GM19452 (cell line): ENCODE measurements around the gene ZNF652.

Source experiments
- ATAC-seq: cut with Tn5 transposase; IDR thresholded peaks from one replicate; pipeline ENCODE4 v1.9.1; 2021; ENCODE audit not compliant: unreplicated experiment

ZNF652 gene

DNA sequence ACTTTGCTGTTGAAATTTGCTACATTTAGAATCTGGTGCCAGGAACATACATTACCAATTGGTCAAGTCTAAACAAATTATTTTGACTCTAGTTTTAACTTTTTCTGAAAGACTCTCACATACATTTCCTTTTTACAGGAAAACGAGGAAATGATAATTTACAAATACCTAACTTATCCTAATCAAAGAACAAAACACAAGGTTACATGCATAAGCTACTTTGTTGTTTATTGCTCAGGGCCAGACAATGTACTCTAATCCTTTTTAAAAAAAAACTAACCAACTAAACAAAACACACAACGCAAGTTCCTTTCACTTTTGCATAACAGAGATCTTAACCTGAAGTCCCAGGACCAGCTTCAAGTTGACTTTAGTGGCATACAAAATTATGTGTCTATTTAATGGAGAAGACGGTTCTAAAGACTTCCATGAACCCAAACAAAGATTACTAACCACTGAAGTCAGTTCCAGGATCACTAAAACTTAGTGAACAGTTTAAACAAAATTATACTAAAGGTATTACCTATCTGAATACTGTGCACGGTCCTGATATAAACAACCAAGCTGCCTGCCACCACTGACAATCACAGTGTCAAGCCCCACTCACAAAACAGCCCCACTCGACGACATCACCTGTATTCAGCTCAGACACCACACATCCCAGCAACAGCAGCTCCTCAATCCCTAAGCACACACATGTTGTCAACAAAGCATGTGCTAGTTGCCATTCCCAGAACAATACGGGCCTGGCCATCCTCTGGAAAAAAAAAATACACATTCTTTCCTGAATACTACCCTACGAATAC lies 1.9 kb downstream of the ZNF652 start:
- no peak for ATAC-seq

DNA sequence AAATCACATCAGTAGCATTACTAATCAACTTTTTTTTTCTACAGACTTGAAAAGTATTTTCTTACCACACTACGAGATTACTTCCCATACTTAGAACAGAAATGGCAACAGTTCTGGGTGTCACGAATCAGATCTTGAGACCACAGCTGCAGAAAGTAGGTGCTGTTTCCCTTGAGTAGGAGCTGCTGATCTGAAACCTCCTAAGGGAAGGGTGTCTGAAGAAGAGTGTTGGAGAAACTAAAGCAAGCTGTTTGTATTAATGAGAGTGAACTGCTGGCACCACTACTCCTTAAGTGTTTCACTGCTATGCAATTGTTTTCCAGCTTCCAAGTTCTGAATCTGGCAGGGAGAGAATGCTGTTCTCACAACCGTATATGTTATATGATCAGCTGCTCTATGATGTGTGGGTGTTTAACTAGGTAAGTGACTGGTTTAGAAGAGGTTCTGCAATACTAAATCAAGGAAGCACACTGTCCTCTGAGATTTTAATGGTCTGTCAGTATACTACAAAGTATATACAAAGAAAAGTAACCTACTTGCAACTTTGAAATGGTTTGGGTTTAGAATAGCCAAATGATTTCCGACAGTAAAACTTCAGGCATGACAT lies 3.3 kb downstream of the ZNF652 start:
- no peak for ATAC-seq

DNA sequence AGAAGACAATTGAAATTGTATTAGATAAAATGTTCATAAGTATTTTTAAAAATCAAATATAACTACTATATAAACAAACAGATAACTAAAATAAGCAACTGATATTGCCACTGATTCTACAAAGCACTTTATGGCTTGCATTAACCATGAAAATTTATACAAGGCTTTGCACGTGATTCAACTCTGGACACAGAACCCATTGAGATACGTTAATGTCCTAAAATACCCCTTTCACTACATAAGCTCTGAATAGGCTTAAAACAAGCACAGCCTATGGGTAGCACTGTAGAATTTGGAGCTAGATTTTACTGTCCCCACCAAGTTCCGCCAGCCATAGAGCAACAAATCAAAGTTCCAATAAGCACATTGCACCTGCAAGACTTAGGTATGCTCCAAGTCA lies 4.5 kb downstream of the ZNF652 start:
- ATAC-seq = no peak

DNA sequence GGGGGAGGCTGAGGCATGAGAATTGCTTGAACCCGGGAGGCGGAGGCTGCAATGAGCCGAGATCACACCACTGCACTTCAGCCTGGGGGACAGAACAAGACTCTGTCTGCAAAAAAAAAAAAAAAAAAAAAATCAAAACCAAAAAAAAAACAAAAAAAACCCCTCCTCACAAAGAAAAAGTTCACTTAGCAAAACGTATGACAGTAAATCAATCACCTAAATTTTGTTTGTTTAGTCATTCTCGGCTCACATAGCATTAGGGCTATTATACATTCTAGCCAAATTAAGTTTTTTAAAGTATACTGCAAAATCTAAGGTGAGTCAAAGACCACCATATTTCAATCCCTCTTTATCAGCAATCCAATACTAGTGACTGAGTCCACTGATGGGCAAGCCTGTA lies 5.7 kb downstream of the ZNF652 start:
- ATAC-seq = no peak

- ATAC-seq = no peak
These were observed 8.4 kb downstream of the ZNF652 start for GRCh38 chr17:49353607-49354006.

DNA sequence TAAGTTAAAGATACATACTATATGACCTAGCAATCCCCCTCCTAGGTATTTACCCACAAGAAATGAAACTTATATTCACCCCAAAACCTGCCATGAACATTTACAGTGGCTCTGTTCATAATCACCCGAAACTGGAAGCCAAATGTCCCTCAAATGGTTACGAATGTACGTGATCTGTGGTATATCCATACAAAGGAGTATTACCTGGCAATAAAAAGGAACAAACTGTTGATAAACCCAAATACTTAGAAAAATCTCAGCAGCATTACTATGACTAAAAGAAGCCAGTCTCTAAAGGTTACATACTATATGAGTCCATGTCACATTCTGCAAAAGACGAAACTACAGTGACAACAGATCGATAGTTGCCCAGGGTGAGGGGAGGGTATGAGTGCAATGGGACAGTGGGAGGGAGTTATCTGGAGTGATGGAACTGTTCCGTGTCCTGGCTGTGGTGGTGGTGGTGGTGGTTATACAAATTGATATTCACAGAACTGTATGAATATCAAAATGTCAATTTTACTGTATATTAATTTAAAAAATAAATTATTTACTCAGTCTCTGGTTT lies 9.4 kb downstream of the ZNF652 start:
- ATAC-seq = no peak

DNA sequence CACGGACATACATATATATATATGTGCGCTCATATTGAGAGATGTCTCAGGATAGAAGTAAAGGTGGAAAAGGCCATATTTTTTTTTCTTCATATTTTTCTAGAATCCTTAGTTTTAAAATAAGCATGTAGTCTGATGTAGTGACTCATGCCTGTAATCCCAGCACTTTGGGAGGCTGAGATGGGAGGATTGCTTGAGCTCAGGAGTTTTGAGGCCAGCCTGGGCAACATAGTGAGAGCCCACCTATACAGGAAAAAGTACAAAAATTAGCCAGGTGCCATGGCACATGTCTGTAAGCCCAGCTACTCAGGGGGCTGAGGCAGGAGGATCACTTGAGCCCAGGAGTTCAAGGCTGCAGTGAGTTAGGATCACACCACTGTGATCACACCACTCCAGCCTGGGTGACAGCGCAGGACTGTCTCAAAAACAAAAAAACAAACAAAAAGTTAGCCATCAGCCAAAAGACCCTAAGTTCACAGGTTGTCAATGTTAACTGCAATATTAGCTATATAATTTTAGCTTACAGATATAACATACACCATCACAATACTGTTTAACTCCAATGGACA lies 10.4 kb downstream of the ZNF652 start:
- no peak for ATAC-seq

- ATAC-seq = no peak
These were observed 12.5 kb downstream of the ZNF652 start for GRCh38 chr17:49349541-49349940.

GRCh38 chr17:49344914-49345313 lies 17.1 kb downstream of the ZNF652 start:
- ATAC-seq = no peak

GRCh38 chr17:49343273-49343672 lies 18.8 kb downstream of the ZNF652 start:
- ATAC-seq = no peak

DNA sequence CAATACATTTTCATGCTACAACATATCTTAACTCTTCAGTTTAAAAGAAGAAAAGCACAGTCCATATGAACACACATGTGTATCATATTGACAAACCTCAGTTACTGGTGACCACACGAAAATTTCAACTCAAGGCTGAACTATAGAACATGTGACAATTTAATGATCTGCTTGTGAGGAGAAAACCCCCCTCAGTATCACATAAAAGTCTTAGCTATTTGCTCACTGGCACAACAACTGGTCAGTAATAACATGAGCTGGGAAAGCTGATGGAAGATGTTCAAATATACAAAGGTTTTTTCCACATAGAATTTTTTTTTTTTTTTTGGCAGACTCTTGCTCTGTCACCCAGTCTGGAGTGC lies 19.5 kb downstream of the ZNF652 start:
- no peak for ATAC-seq

- no peak for ATAC-seq
These were observed 20.7 kb downstream of the ZNF652 start for GRCh38 chr17:49341356-49341755.

DNA sequence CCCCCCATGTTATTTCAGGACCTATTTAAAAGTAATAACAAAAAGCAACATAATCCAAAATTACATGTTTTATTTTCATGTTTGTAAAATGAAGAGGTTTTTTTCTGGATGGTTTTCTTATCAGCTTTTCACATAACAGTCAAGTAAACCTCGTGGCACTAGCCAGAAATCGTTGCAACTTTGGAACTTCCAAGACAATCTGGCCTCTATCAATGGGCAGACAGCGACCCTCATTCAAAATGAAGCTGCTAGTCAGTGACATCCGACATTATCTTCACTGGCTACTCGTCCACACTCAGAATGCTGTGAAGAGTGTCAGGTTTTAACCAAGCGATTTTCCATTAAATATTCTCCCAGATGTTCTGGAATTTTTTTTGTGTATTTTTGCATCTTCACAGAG lies 22.7 kb downstream of the ZNF652 start:
- no peak for ATAC-seq

DNA sequence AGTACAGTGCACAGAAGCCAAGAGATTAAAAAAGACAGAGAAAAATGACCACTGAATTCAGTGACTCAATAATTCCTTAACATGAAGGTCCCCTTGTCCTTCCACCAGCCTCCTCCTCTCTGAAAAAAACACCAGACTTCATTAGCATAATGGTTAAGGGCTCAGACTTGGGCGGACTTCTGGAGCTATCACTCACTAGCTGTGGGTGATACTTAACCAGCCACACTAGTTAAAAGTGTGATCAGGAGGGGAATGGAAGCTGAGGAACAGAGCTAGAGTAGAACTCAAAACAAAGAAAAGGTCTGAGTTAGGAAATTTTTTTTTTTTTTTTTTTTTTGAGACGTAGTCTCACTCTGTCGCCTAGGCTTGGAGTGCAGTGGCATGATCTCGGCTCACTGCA lies 23.2 kb downstream of the ZNF652 start:
- ATAC-seq = no peak

DNA sequence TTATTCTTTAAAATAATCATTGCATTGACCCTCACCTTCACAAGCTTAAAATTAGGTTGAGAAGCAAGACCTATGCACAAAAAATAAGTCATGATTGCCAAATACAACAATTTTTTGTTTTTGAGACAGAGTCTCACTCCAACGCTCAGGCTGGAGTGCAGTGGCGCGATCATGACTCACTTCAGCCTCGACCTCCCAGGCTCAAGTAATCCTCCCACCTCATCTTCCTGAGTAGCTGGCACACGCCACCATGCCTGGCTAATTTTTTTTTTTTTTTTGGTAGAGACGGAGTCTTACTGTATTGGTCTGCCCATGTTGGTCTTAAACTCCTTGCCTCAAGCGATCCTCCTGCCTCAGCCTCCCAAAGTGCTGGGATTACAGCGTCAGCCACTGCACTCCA lies 24.2 kb downstream of the ZNF652 start:
- ATAC-seq = no peak

DNA sequence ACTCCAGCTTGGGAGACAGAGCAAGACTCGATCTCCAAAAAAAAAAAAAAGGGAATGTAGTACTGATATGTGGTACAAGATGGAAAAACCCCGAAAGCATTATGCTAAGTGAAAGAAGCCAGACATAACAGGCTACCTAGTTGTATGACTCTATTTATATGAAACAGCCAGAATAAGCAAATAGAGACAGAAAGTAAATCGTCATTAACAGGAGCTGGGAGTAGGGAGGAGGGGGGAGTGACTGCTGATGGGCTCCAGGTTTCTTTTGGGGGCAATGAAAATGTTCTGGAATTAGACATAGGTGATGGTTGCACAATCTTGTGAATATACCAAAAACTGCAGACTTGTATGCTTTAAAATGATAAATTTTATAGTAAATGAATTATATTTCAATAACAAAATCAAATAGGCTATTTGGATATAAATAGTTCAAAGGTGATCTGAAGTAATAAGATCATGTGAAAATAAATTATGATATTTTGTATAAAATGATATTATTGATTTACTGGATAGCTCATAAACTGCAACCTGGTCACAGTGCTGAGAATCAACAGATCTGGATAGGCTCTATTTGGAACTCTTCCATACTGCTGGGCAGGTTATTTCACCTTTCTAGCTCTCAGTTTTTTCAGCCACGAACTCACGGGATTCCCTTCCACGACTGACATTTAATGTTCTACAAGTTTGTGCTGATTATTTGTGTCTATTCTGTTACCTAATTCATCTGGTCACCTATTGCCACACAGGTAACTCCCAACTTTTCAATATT lies 27.1 kb downstream of the ZNF652 start:
- no peak for ATAC-seq

GRCh38 chr17:49333804-49334203 lies 28.2 kb downstream of the ZNF652 start:
- ATAC-seq = no peak

- no peak for ATAC-seq
These were observed 33.9 kb downstream of the ZNF652 start for GRCh38 chr17:49327835-49328784.

- ATAC-seq = no peak
These were observed 36.1 kb downstream of the ZNF652 start for GRCh38 chr17:49325980-49326379.

- ATAC-seq = no peak
These were observed 43.5 kb downstream of the ZNF652 start for GRCh38 chr17:49318435-49318965.
